Sigmoid colon (tissue), 3 donors: Measurements from ENCODE around the gene TRIO.

Experiments used
- CTCF ChIP-seq, 4 experiments: fragments of 450-650 bp in 3 of 4; fragments of 200-600 bp in 1 of 4; IDR thresholded peaks; one replicate each; pipeline ENCODE4 v1.5.1; 2016 to 2019; ENCODE audit warnings: antibody characterized with exemption in 4 of 4, mild to moderate bottlenecking in 3 of 4, moderate library complexity in 2 of 4
- POLR2A ChIP-seq, 2 donors: fragments of 450-650 bp; IDR thresholded peaks; one replicate each; pipeline ENCODE4 v1.6.1; 2016; ENCODE audit warnings: antibody characterized with exemption in 2 of 2, mild to moderate bottlenecking in 2 of 2, moderate library complexity in 2 of 2

GRCh38 chr5:14168793-14169262 is 25.7 kb downstream of the TRIO start:
- no peak for TF ChIP-seq CTCF (IDR thresholded peaks at IDR 0.05)
- TF ChIP-seq POLR2A (IDR thresholded peaks at IDR 0.05), result no peak
